Measurements from ENCODE around the gene ELP2. TPM values are rescaled to one million over a fixed set of nuclear protein-coding genes. Genes with fewer than 3 reads are reported as not detected.

ELP2 gene
- total and polyA plus RNA-seq, 9 of the 15 experiments (the other 6 are each of a cell fraction or from before 2014, with no cell fraction given): 76.8 to 192 (median 140) TPM

GRCh38 chr18:36109737-36110136, 20.0 kb upstream of the ELP2 start:
- intact Hi-C loops (cut with micrococcal nuclease): no loop called here
- 95% methylated on average over 1 of the region's 1 CpG for WGBS (ENCODE audit: insufficient coverage, low coverage, missing lambda C conversion rate)
- Histone ChIP-seq H3K9me3 (replicated peaks; ENCODE audit: control insufficient read depth, insufficient read depth, low read depth, low read length) (no peaks in the 10 kb centered on the region), H3K4me3 (no peak overlapping the region), H3K9ac (ENCODE audit: insufficient read depth in 1 of 2, low read depth in 2 of 2, low read length in 2 of 2) (no peak overlapping the region), H3K9me1 (ENCODE audit: control insufficient read depth, insufficient read depth, low read length) (no peaks in the 10 kb centered on the region), H3K36me3 (ENCODE audit: control insufficient read depth, insufficient read depth, low read length) (peaks cover 42% of the 10 kb centered on the region), H3K27me3 (ENCODE audit: control insufficient read depth in 2 of 2, insufficient read depth in 2 of 2, low read length in 2 of 2) (no peaks in the 10 kb centered on the region), H3K27ac (ENCODE audit: extremely low read depth, low read depth, low read length) (no peak overlapping the region), H3K4me1 (replicated peaks in 1 of 2; ENCODE audit: control insufficient read depth in 2 of 2, insufficient read depth in 2 of 2, low read length in 2 of 2) (no peaks in the 10 kb centered on the region), H3K4me2 (ENCODE audit: insufficient read depth, low read length) (no peak overlapping the region), H3K79me2 (ENCODE audit: control insufficient read depth, insufficient read depth, low read length) (no peaks in the 10 kb centered on the region), H2AFZ (ENCODE audit: low read depth, low read length) (no peak overlapping the region), H4K20me1 (replicated peaks; ENCODE audit: control insufficient read depth, insufficient read depth, low read length) (no peaks in the 10 kb centered on the region)
- no peak for DNase-seq (ENCODE audit: extremely low read depth in 1 of 4, low spot score in 3 of 4)
- in situ Hi-C loops (cut with MboI): no loop called here
- ATAC-seq: no peak
- TF ChIP-seq POLR2AphosphoS2 (IDR thresholded peaks at IDR 0.05; ENCODE audit: low read length) (no peak), SMARCA5 (IDR thresholded peaks at IDR 0.05) (no peak), EP400 (IDR thresholded peaks at IDR 0.05) (no peak), EWSR1 (IDR thresholded peaks at IDR 0.05; ENCODE audit: borderline replicate concordance, low read depth, partially characterized antibody) (no peak), YBX1 (IDR thresholded peaks at IDR 0.05) (no peak), ZNF561 (CRISPR knock-in tag; conservative IDR thresholded peaks at IDR 0.05) (no peak), TEAD1 (CRISPR knock-in tag; IDR thresholded peaks at IDR 0.05) (no peak), TAF9B (IDR thresholded peaks at IDR 0.05; ENCODE audit: partially characterized antibody) (no peak), CAMTA2 (CRISPR knock-in tag; conservative IDR thresholded peaks at IDR 0.05) (no peak), NFXL1 (CRISPR knock-in tag; IDR thresholded peaks at IDR 0.05) (no peak), CSDE1 (IDR thresholded peaks at IDR 0.05) (no peak), PATZ1 (CRISPR knock-in tag; IDR thresholded peaks at IDR 0.05; ENCODE audit: borderline replicate concordance) (no peak)
- FAIRE-seq: no peak
- CTCF ChIA-PET (ENCODE audit: low intra/inter-chr PET ratio): no interaction called here
- POLR2A ChIA-PET: interaction anchor here (0.6 kb wide), 1 partner anchor 44 kb away, joined by 4 read pairs; no protein-coding TSS in a partner anchor
- BruUV-seq (replicated peaks): no TSS peak

Data from K562 (cell line).